ENCODE results near the gene ASB11.

Gene ASB11

GRCh38 chrX:15245896-15246295 is 69.5 kb downstream of the ASB11 start:
- Histone ChIP-seq H3K9me3 (ENCODE audit: control insufficient read depth, low read length) (no peaks in the 10 kb centered on the region), H3K4me3 (ENCODE audit: low read length) (no peak overlapping the region), H3K27me3 (ENCODE audit: control insufficient read depth, insufficient read depth, low read length) (no peaks in the 10 kb centered on the region)

DNA sequence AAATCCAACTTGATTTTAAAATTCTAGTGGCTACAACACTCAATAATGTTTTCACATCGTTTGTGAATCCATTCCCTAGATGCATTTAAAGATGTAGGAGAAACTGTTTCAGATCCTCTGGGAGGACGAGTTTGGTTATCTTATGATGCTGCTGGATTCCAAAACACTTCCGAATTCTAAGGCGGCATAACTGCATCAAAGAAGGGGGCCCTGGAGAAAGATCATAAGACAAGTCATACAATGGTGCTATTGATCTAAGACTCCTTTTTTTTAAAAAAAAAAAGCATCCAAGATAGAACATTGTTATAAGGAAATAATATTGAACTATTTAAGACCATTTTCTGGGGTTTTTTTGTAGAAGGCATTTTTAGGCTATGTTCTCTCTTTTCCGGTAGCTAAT is 71.0 kb downstream of the ASB11 start:
- Histone ChIP-seq H3K9ac (ENCODE audit: low read length) (no peak overlapping the region), H3K36me3 (ENCODE audit: control insufficient read depth, insufficient read depth, low read length) (no peaks in the 10 kb centered on the region), H3K4me1 (ENCODE audit: control insufficient read depth, insufficient read depth, low read length) (no peaks in the 10 kb centered on the region), H3K9me3 (ENCODE audit: control insufficient read depth, low read length) (no peaks in the 10 kb centered on the region), H3K27me3 (ENCODE audit: control insufficient read depth, insufficient read depth, low read length) (no peaks in the 10 kb centered on the region), H3K4me3 (ENCODE audit: low read length) (no peak overlapping the region)

More at GRCh38 chrX:15245896-15246295, 69.5 kb downstream of the ASB11 start:
- Histone ChIP-seq H3K36me3 (ENCODE audit: control insufficient read depth, insufficient read depth, low read length) (no peaks in the 10 kb centered on the region), H3K4me1 (ENCODE audit: control insufficient read depth, insufficient read depth, low read length) (no peaks in the 10 kb centered on the region), H3K9ac (ENCODE audit: low read length) (no peak overlapping the region)

DNA sequence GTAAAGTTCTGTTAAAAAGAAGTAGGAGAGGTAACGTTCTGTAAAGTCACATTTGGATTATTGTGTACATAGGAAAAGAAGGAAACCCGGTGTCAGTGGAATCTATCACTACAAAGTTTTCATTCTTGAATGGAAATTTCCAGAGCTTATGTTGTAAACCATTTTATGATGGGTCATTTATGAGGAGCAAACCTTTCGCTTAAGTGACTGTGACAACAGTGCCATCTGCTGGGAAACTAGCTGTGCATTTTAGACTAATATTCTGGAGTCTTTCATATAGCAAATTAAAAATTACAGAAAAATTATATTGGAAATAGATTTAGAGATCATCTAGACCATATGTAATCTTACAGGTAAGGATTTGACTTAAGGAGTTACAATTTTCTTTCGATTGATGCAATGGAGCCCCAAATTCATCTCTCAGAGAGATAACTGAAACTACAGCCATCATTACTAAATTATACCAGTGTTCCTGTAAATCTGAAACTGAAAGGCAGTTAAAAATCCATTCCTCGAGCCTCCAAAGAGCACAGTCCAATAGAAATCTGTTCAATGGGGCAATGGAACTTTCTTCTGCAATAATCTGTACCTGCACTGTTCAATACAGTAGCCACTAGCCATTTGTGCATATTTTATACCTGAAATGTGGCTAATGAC is 72.4 kb downstream of the ASB11 start:
- Histone ChIP-seq H3K9me3 (ENCODE audit: control insufficient read depth, low read length) (no peaks in the 10 kb centered on the region), H3K36me3 (ENCODE audit: control insufficient read depth, insufficient read depth, low read length) (no peaks in the 10 kb centered on the region), H3K4me1 (ENCODE audit: control insufficient read depth, insufficient read depth, low read length) (no peaks in the 10 kb centered on the region), H3K4me3 (ENCODE audit: low read length) (no peak overlapping the region), H3K9ac (ENCODE audit: low read length) (no peak overlapping the region), H3K27me3 (ENCODE audit: control insufficient read depth, insufficient read depth, low read length) (no peaks in the 10 kb centered on the region)

- Histone ChIP-seq H3K4me3 (ENCODE audit: low read length) (no peak overlapping the region), H3K36me3 (ENCODE audit: control insufficient read depth, insufficient read depth, low read length) (no peaks in the 10 kb centered on the region), H3K9ac (ENCODE audit: low read length) (no peak overlapping the region), H3K4me1 (ENCODE audit: control insufficient read depth, insufficient read depth, low read length) (no peaks in the 10 kb centered on the region), H3K27me3 (ENCODE audit: control insufficient read depth, insufficient read depth, low read length) (no peaks in the 10 kb centered on the region), H3K9me3 (ENCODE audit: control insufficient read depth, low read length) (no peaks in the 10 kb centered on the region)
Measured at GRCh38 chrX:15241301-15241700, 74.1 kb downstream of the ASB11 start.

GRCh38 chrX:15240414-15240813 is 75.0 kb downstream of the ASB11 start:
- Histone ChIP-seq H3K9ac (ENCODE audit: low read length) (no peak overlapping the region), H3K4me1 (ENCODE audit: control insufficient read depth, insufficient read depth, low read length) (no peaks in the 10 kb centered on the region), H3K4me3 (ENCODE audit: low read length) (no peak overlapping the region), H3K9me3 (ENCODE audit: control insufficient read depth, low read length) (no peaks in the 10 kb centered on the region), H3K36me3 (ENCODE audit: control insufficient read depth, insufficient read depth, low read length) (no peaks in the 10 kb centered on the region), H3K27me3 (ENCODE audit: control insufficient read depth, insufficient read depth, low read length) (no peaks in the 10 kb centered on the region)

DNA sequence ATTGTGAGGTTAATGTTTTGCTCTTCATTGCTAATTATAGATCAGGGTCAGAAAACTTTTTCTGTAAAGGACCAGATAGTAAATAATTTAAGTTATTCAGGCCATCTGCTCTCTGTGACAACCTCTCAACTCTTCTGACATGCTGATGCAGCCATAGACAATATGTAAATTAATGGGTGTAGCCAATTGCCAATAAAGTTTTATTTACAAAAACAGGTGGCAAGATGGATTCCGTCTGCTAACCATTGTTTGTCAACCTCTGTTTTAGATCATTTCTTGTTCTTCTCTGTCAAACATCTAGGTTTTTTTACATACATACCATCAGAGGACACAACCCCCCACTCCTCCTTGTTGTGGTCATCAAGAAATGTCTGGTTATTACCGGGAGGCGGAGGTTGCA is 79.3 kb downstream of the ASB11 start:
- Histone ChIP-seq H3K27me3 (ENCODE audit: control insufficient read depth, insufficient read depth, low read length) (no peaks in the 10 kb centered on the region), H3K4me1 (ENCODE audit: control insufficient read depth, insufficient read depth, low read length) (no peaks in the 10 kb centered on the region), H3K9me3 (ENCODE audit: control insufficient read depth, low read length) (no peaks in the 10 kb centered on the region), H3K4me3 (ENCODE audit: low read length) (no peak overlapping the region), H3K36me3 (ENCODE audit: control insufficient read depth, insufficient read depth, low read length) (no peaks in the 10 kb centered on the region), H3K9ac (ENCODE audit: low read length) (no peak overlapping the region)

DNA sequence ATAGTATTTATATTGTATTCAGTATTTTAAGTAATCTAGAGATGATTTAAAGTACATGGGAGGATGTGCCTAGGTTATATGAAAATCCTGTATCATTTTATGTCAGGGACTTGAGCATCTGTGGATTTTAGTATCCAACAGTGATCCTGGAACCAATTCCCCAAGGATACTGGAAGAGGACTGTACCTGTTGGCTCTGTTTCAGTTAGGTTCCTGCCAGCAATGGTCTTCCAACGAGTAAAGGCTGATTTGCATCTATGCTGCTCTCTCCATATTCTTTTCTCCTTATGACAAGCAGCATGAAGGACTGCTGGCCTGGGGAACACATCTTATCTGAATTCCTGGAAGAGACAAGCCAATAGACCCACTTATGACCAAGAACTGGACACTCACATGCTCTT is 80.4 kb downstream of the ASB11 start:
- Histone ChIP-seq H3K36me3 (ENCODE audit: control insufficient read depth, insufficient read depth, low read length) (no peaks in the 10 kb centered on the region), H3K9me3 (ENCODE audit: control insufficient read depth, low read length) (no peaks in the 10 kb centered on the region), H3K9ac (ENCODE audit: low read length) (no peak overlapping the region), H3K4me1 (ENCODE audit: control insufficient read depth, insufficient read depth, low read length) (no peaks in the 10 kb centered on the region), H3K4me3 (ENCODE audit: low read length) (no peak overlapping the region), H3K27me3 (ENCODE audit: control insufficient read depth, insufficient read depth, low read length) (no peaks in the 10 kb centered on the region)

- Histone ChIP-seq H3K27me3 (ENCODE audit: control insufficient read depth, insufficient read depth, low read length) (no peaks in the 10 kb centered on the region), H3K36me3 (ENCODE audit: control insufficient read depth, insufficient read depth, low read length) (no peaks in the 10 kb centered on the region), H3K9me3 (ENCODE audit: control insufficient read depth, low read length) (no peaks in the 10 kb centered on the region), H3K4me3 (ENCODE audit: low read length) (no peak overlapping the region), H3K9ac (ENCODE audit: low read length) (no peak overlapping the region), H3K4me1 (ENCODE audit: control insufficient read depth, insufficient read depth, low read length) (no peaks in the 10 kb centered on the region)
Measured at GRCh38 chrX:15233416-15234015, 81.9 kb downstream of the ASB11 start.

Measured in mucosa of stomach (tissue), 1 donor.